SH-SY5Y (cell line): ENCODE results near the gene MBD4.

ENCODE experiments used
- GATA2 ChIP-seq: IDR thresholded peaks from 2 replicates; pipeline ENCODE4 v1.6.1; 2011; ENCODE audit warnings: mild to moderate bottlenecking, low read depth, low read length
- GATA3 ChIP-seq: IDR thresholded peaks from 2 replicates; pipeline ENCODE4 v1.6.1; 2011; ENCODE audit warnings: low read depth, mild to moderate bottlenecking, low read length, moderate library complexity

DNA sequence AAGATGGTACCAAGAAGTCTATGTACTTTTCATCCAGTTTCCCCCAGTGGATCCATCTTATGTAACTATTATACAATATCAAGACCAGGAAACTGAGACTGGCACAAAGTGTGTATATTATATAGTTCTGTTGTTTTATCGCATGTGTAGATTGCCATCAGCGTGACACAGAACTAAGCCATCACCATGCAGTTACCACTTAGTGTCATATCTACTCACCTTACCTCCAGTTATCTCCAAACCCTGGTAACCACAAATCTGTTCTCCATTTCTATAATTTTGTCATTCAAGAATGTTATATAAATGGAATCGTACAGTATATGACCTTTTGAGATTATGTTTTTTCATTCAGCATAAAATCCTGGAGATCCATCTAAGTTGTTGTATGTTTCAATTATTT, 23.3 kb upstream of the MBD4 start:
- TF ChIP-seq GATA2 (no peak), GATA3 (no peak)
